ENCODE data around the gene FTO.

DNA sequence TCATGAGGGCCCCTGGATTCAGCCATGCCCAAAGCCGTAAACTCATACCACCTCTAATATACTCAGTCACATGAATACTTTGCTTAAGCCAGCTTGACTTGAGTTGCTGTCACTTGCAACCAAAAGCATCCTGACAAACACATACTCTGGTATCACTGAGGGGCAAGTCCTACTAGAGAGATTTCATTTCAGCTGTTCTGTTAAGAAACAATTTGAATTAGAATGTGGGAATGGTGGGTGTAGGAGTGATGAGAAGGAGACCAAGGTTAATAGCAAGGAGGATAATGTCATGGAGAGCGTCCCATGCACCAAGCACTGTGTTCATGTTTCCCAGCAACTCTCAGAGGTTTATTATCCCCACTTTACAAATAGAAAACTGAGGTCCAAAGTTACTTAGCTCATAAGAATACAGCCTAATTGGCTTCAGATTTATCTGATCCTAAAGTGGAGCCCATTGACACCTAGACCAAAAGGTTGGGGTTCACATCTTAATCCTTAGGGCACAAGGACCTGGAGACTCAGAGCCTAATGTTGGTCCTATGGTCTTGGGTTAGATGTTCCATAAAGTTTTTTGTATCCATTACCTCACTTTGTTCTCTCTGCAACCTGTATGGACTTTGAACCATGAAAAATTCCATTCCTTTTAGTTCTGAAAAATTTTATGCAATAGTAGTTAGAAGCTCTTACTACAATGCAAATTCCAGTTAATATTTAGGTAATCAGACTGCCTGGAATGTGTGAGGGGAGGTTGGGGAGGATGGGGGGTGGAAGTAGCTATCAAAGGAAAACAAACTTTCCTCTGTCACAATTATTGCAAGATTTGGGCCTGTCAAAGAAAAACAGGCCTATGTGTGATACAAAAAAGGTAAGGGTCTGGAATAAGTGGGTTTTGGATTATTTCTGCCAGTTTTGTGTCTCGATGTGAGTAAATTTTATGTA is 476.7 kb downstream of the FTO start:
- TF ChIP-seq POLR2A (IDR thresholded peaks at IDR 0.05; ENCODE audit: control extremely low read depth in 1 of 2, low read depth in 2 of 2, low read length in 2 of 2) = no peak
- no peak for TF ChIP-seq EZH2 (IDR thresholded peaks at IDR 0.05; ENCODE audit: low read depth, low read length, severe bottlenecking)
- no peak for TF ChIP-seq SIRT6 (IDR thresholded peaks at IDR 0.05; ENCODE audit: low read length)

Data from H1 (cell line).